HEK293 (cell line): ENCODE measurements around the gene HAO1.

Experiments used
- CTCF ChIA-PET: fragments of 350-600 bp; formaldehyde crosslinking; extraction: SDS; loops from one replicate; lab custom pipeline; 2021; ENCODE audit warnings: antibody characterized with exemption; lab: Yijun Ruan, JAX
- POLR2A ChIA-PET: fragments of 300-600 bp; formaldehyde crosslinking; extraction: SDS; loops from one replicate; lab custom pipeline; 2020; ENCODE audit warnings: antibody characterized with exemption, inconsistent platforms; lab: Yijun Ruan, JAX
- H3K27ac ChIP-seq: fragments of 200-500 bp; sonication (Bioruptor generic); 2 replicates; pipeline ENCODE4 v1.5.1; 2014; ENCODE audit warnings: low read depth, low read length, control low read depth, inconsistent platforms; ENCODE audit errors: extremely low read depth
- H3K36me3 ChIP-seq, 2 experiments: fragments of 200-500 bp in 1 of 2; sonication (Bioruptor generic) in 1 of 2; 1 replicate in 1 of 2; 2 replicates in 1 of 2; pipeline ENCODE4 v1.5.1; 2014 to 2017; ENCODE audit warnings: inconsistent platforms in 2 of 2, low read length in 2 of 2; ENCODE audit not compliant: control insufficient read depth in 2 of 2, insufficient read depth in 1 of 2
- H3K4me1 ChIP-seq: fragments of 200-500 bp; sonication (Bioruptor generic); 2 replicates; pipeline ENCODE4 v1.5.1; 2014; ENCODE audit warnings: mild to moderate bottlenecking, low read length, inconsistent platforms; ENCODE audit not compliant: control insufficient read depth, insufficient read depth
- H3K4me3 ChIP-seq: 2 replicates; pipeline ENCODE4 v1.5.1; 2011; ENCODE audit warnings: low read depth, mild to moderate bottlenecking, control low read depth, low read length, moderate library complexity
- H3K9me3 ChIP-seq: fragments of 200-500 bp; sonication (Bioruptor generic); 2 replicates; pipeline ENCODE4 v1.5.1; 2014; ENCODE audit warnings: low read depth, low read length, inconsistent platforms; ENCODE audit not compliant: control insufficient read depth, insufficient read depth
- BCL11A ChIP-seq: fragments of 450-650 bp; formaldehyde crosslinking; IDR thresholded peaks from 2 replicates; pipeline ENCODE4 v1.5.1; 2016; ENCODE audit warnings: low read depth, missing biosample characterization, missing genetic modification characterization
- EGR2 ChIP-seq: fragments of 450-650 bp; formaldehyde crosslinking; IDR thresholded peaks from 2 replicates; pipeline ENCODE4 v1.5.1; 2016; ENCODE audit warnings: low read depth, missing biosample characterization, missing genetic modification characterization
- GLI4 ChIP-seq: fragments of 450-650 bp; formaldehyde crosslinking; IDR thresholded peaks from 2 replicates; pipeline ENCODE4 v1.5.1; 2016; ENCODE audit warnings: missing biosample characterization, missing genetic modification characterization
- HOXC10 ChIP-seq: sonication (generic); formaldehyde crosslinking; IDR thresholded peaks from 2 replicates; pipeline ENCODE4 v1.8.1; 2023; ENCODE audit warnings: mild to moderate bottlenecking, missing genetic modification reagents
- INSM2 ChIP-seq: fragments of 450-650 bp; formaldehyde crosslinking; IDR thresholded peaks from 2 replicates; pipeline ENCODE4 v1.5.1; 2016; ENCODE audit warnings: missing biosample characterization, missing genetic modification characterization
- KLF16 ChIP-seq: fragments of 450-650 bp; formaldehyde crosslinking; IDR thresholded peaks from 2 replicates; pipeline ENCODE4 v1.5.1; 2017; ENCODE audit warnings: missing biosample characterization, missing genetic modification characterization
- KLF8 ChIP-seq: fragments of 450-650 bp; formaldehyde crosslinking; IDR thresholded peaks from 2 replicates; pipeline ENCODE4 v1.5.1; 2016; ENCODE audit warnings: missing biosample characterization, missing genetic modification characterization
- PRDM10 ChIP-seq: fragments of 450-650 bp; formaldehyde crosslinking; IDR thresholded peaks from 2 replicates; pipeline ENCODE4 v1.5.1; 2016; ENCODE audit warnings: missing biosample characterization, missing genetic modification characterization
- SP2 ChIP-seq: fragments of 450-650 bp; formaldehyde crosslinking; IDR thresholded peaks from 2 replicates; pipeline ENCODE4 v1.5.1; 2016; ENCODE audit warnings: missing biosample characterization, missing genetic modification characterization
- ZNF114 ChIP-seq: fragments of 450-650 bp; formaldehyde crosslinking; IDR thresholded peaks from 2 replicates; pipeline ENCODE4 v1.5.0; 2017; ENCODE audit warnings: missing biosample characterization, missing genetic modification characterization
- ZNF202 ChIP-seq: fragments of 450-650 bp; formaldehyde crosslinking; IDR thresholded peaks from 2 replicates; pipeline ENCODE4 v1.5.1; 2016; ENCODE audit warnings: missing biosample characterization, missing genetic modification characterization, borderline replicate concordance
- ZNF223 ChIP-seq: fragments of 450-650 bp; formaldehyde crosslinking; IDR thresholded peaks from 2 replicates; pipeline ENCODE4 v1.5.1; 2016; ENCODE audit warnings: missing biosample characterization, missing genetic modification characterization
- ZNF529 ChIP-seq: fragments of 450-650 bp; formaldehyde crosslinking; IDR thresholded peaks from 2 replicates; pipeline ENCODE4 v1.5.1; 2017; ENCODE audit warnings: missing genetic modification characterization, missing biosample characterization; ENCODE audit not compliant: insufficient replicate concordance
- ZNF585B ChIP-seq: fragments of 450-650 bp; formaldehyde crosslinking; IDR thresholded peaks from 2 replicates; pipeline ENCODE4 v1.5.1; 2016; ENCODE audit warnings: missing biosample characterization, missing genetic modification characterization
- ZNF768 ChIP-seq: fragments of 450-650 bp; formaldehyde crosslinking; IDR thresholded peaks from 2 replicates; pipeline ENCODE4 v1.5.1; 2018; ENCODE audit warnings: missing biosample characterization, mild to moderate bottlenecking, missing genetic modification characterization
- ZSCAN30 ChIP-seq: fragments of 450-650 bp; IDR thresholded peaks from 2 replicates; pipeline ENCODE4 v1.5.1; 2018; ENCODE audit warnings: missing biosample characterization, mild to moderate bottlenecking, missing genetic modification characterization, moderate library complexity
- TF ChIP-seq, protein P1 (sequence below): fragments of 450-650 bp; formaldehyde crosslinking; IDR thresholded peaks from 2 replicates; pipeline ENCODE4 v1.5.1; 2016; ENCODE audit warnings: missing biosample characterization, missing genetic modification characterization
- TF ChIP-seq, protein P2 (sequence below): fragments of 450-650 bp; formaldehyde crosslinking; IDR thresholded peaks from 2 replicates; pipeline ENCODE4 v1.5.1; 2016; ENCODE audit warnings: missing biosample characterization, missing genetic modification characterization
- TF ChIP-seq, protein P3 (sequence below): fragments of 450-650 bp; formaldehyde crosslinking; IDR thresholded peaks from 2 replicates; pipeline ENCODE4 v1.5.1; 2016; ENCODE audit warnings: missing biosample characterization, missing genetic modification characterization

The HAO1 gene

GRCh38 chr20:7902879-7903278 lies 37.4 kb downstream of the HAO1 start (continued):
- TF ChIP-seq, protein P1, sequence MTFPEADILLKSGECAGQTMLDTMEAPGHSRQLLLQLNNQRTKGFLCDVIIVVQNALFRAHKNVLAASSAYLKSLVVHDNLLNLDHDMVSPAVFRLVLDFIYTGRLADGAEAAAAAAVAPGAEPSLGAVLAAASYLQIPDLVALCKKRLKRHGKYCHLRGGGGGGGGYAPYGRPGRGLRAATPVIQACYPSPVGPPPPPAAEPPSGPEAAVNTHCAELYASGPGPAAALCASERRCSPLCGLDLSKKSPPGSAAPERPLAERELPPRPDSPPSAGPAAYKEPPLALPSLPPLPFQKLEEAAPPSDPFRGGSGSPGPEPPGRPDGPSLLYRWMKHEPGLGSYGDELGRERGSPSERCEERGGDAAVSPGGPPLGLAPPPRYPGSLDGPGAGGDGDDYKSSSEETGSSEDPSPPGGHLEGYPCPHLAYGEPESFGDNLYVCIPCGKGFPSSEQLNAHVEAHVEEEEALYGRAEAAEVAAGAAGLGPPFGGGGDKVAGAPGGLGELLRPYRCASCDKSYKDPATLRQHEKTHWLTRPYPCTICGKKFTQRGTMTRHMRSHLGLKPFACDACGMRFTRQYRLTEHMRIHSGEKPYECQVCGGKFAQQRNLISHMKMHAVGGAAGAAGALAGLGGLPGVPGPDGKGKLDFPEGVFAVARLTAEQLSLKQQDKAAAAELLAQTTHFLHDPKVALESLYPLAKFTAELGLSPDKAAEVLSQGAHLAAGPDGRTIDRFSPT (tag by site-specific recombination) = no peak
- no peak for TF ChIP-seq HOXC10
- TF ChIP-seq ZNF223 (tag by site-specific recombination) = no peak
- TF ChIP-seq, all 188 proteins: peak for 0

DNA sequence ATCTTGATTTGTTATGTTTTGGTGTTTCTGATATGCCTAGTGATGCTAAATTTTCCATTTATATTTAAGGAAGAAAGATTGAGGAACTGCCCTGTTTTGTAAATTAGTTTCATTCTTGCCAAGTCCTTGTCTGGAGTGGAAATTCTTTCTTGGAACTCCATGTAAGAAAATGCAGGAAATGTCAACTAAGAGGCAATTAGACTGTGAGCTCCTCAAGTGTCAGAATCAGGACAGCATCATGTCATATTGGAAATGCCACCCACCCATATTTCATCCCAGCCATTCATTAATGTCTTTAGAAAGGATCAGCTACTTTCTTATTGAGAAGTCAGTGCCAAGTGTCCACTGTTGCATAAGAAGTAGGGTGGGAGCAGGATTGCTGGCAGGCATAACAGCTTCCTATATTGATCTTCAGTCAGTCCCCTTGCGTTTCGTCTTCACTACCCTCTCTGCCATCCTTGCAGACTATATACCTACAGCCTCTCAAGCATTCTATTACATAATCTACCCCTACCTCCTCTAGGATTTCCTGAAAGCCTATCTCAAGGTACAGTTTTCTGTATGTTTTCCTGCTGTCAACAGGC lies 42.4 kb downstream of the HAO1 start:
- no peaks in the 10 kb centered on the region for H3K4me1 ChIP-seq
- H3K36me3 ChIP-seq = no peaks in the 10 kb centered on the region
- no peak overlapping the region for H3K4me3 ChIP-seq
- TF ChIP-seq, protein P2, sequence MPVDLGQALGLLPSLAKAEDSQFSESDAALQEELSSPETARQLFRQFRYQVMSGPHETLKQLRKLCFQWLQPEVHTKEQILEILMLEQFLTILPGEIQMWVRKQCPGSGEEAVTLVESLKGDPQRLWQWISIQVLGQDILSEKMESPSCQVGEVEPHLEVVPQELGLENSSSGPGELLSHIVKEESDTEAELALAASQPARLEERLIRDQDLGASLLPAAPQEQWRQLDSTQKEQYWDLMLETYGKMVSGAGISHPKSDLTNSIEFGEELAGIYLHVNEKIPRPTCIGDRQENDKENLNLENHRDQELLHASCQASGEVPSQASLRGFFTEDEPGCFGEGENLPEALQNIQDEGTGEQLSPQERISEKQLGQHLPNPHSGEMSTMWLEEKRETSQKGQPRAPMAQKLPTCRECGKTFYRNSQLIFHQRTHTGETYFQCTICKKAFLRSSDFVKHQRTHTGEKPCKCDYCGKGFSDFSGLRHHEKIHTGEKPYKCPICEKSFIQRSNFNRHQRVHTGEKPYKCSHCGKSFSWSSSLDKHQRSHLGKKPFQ (tag by site-specific recombination) = no peak
- no peak overlapping the region for H3K27ac ChIP-seq
- H3K9me3 ChIP-seq = no peaks in the 10 kb centered on the region
- CTCF ChIA-PET = interaction anchor here (0.5 kb wide), 1 partner anchor 1631 kb away, joined by 4 read pairs; no protein-coding TSS in a partner anchor
- POLR2A ChIA-PET = no interaction called here

DNA sequence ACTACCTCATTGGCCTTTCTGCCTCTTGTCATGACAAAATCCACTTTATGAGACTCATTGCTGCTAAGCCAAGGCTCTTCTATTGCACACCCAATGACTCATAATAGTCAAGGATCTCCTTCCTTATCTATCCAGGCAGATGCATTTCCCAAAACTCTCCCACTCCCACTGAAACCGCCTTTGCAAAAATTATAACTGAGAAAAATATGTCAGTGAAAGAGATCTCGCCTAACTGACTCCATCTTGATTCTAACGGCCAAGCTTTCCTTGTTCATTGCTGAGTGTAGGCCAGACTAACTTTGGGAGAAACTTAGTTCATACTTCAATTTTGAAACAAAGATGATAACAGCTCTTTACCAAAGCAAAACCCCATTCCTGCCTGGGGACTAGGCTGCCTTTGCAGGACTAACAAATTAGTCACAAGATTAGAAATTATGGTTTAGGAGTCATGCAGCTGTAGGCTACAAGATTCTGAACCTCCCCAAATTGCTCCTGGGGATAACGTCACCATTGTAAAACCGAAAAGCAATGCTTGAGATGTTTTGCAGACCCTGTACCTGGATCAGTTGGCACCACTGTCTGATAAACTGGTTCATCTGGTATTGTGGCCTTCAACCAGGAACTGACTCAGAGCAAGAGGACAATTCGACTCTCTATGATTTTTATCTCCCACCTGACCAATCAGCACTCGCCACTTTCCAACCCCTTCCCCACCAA lies 47.1 kb downstream of the HAO1 start:
- no peak overlapping the region for H3K27ac ChIP-seq
- ChIA-PET POLR2A (no interaction called here), CTCF (no interaction called here)
- TF ChIP-seq INSM2 (tag by site-specific recombination) (no peak), KLF8 (tag by site-specific recombination) (no peak), KLF16 (tag by site-specific recombination) (no peak), PRDM10 (tag by site-specific recombination) (no peak), ZNF585B (tag by site-specific recombination) (no peak), ZNF529 (no peak), ZNF202 (no peak), GLI4 (no peak), BCL11A (tag by site-specific recombination) (no peak), ZSCAN30 (tag by site-specific recombination) (no peak), SP2 (tag by site-specific recombination) (no peak), ZNF114 (no peak), ZNF768 (tag by site-specific recombination) (no peak), EGR2 (tag by site-specific recombination) (no peak)
- TF ChIP-seq, protein P3, sequence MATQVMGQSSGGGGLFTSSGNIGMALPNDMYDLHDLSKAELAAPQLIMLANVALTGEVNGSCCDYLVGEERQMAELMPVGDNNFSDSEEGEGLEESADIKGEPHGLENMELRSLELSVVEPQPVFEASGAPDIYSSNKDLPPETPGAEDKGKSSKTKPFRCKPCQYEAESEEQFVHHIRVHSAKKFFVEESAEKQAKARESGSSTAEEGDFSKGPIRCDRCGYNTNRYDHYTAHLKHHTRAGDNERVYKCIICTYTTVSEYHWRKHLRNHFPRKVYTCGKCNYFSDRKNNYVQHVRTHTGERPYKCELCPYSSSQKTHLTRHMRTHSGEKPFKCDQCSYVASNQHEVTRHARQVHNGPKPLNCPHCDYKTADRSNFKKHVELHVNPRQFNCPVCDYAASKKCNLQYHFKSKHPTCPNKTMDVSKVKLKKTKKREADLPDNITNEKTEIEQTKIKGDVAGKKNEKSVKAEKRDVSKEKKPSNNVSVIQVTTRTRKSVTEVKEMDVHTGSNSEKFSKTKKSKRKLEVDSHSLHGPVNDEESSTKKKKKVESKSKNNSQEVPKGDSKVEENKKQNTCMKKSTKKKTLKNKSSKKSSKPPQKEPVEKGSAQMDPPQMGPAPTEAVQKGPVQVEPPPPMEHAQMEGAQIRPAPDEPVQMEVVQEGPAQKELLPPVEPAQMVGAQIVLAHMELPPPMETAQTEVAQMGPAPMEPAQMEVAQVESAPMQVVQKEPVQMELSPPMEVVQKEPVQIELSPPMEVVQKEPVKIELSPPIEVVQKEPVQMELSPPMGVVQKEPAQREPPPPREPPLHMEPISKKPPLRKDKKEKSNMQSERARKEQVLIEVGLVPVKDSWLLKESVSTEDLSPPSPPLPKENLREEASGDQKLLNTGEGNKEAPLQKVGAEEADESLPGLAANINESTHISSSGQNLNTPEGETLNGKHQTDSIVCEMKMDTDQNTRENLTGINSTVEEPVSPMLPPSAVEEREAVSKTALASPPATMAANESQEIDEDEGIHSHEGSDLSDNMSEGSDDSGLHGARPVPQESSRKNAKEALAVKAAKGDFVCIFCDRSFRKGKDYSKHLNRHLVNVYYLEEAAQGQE (tag by site-specific recombination) = no peak

More for the DNA sequence above, 47.1 kb downstream of the HAO1 start:
- Histone ChIP-seq H3K9me3 (no peaks in the 10 kb centered on the region), H3K4me1 (no peaks in the 10 kb centered on the region), H3K4me3 (no peak overlapping the region), H3K36me3 (no peaks in the 10 kb centered on the region)
